ENCODE measurements around the gene COPG2.

The COPG2 gene, protein sequence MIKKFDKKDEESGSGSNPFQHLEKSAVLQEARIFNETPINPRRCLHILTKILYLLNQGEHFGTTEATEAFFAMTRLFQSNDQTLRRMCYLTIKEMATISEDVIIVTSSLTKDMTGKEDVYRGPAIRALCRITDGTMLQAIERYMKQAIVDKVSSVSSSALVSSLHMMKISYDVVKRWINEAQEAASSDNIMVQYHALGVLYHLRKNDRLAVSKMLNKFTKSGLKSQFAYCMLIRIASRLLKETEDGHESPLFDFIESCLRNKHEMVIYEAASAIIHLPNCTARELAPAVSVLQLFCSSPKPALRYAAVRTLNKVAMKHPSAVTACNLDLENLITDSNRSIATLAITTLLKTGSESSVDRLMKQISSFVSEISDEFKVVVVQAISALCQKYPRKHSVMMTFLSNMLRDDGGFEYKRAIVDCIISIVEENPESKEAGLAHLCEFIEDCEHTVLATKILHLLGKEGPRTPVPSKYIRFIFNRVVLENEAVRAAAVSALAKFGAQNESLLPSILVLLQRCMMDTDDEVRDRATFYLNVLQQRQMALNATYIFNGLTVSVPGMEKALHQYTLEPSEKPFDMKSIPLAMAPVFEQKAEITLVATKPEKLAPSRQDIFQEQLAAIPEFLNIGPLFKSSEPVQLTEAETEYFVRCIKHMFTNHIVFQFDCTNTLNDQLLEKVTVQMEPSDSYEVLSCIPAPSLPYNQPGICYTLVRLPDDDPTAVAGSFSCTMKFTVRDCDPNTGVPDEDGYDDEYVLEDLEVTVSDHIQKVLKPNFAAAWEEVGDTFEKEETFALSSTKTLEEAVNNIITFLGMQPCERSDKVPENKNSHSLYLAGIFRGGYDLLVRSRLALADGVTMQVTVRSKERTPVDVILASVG

DNA sequence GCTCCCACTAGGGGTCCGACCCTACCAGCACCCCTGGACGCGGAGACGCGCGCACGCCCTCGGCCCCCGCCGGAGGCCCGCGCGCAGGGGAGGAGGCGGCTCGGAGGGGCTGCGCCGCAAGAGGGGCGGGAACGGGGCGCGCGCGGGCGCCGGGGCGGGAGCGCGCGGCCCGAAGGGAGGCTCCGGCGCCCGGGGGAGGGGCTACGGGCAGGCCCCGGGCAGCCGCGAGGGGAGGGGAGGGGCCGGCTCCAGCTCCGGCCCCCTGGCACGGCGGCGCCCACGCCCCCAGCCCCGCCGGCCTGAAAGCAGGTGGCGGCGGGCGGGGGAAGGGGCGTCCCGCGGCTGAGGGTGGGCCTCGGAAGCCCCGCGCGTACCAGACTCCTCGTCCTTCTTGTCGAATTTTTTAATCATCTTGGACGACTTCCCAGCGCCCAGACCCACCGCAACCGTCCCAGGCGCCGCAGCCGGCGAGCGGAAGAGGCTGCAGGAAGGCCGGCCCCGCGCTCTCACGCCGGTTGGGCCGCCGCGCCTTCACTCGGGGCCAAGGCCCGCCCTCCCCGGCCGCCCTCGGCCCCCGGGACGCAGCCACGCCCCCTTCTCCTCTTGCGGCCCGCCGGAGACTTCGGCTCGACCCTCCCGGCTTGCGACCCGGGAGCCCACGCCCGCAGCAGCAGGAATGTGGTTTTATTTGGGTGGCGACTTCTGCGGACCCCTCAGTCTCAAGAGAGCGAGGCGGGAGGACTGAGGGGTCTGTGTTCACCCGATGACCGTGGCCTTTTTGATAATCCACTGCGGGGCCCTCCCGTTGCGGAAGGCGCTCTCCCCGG is at the start of gene COPG2:
TSS of gene COPG2 (minus strand) at position 491 of the 827 bp plus-strand sequence. CDS start at position 411, 80 bp downstream.
- Histone ChIP-seq H3K9me2 (replicated peaks; ENCODE audit: low read depth, low read length) (no peaks in the 10 kb centered on the region), H3K79me2 (ENCODE audit: insufficient read depth, low read length) (peaks cover 4% of the 10 kb centered on the region; the same call in 1 of the 2 replicates), H4K20me1 (ENCODE audit: insufficient read depth, low read length, poor library complexity, severe bottlenecking) (no peaks in the 10 kb centered on the region), H3F3A (ENCODE audit: low read depth) (no peaks in the 10 kb centered on the region), H3K4me1 (ENCODE audit: insufficient read depth, low read length, poor library complexity, severe bottlenecking) (peaks cover 23% of the 10 kb centered on the region), H3K4me3 (ENCODE audit: low read length, poor library complexity, severe bottlenecking) (peak within 1 kb of the TSS; percentile 78), H3K9me3 (ENCODE audit: insufficient read depth, low read depth, low read length) (no peaks in the 10 kb centered on the region), H3K36me3 (ENCODE audit: insufficient read depth, low read length) (no peaks in the 10 kb centered on the region), H3K27me3 (ENCODE audit: insufficient read depth, low read length, poor library complexity, severe bottlenecking) (no peaks in the 10 kb centered on the region), H2AFZ (ENCODE audit: low read length) (peak within 1 kb of the TSS; percentile 77), H3K9ac (ENCODE audit: low read depth, low read length, poor library complexity, severe bottlenecking) (peak within 1 kb of the TSS; percentile 76), H3K4me2 (ENCODE audit: low read depth, low read length, poor library complexity, severe bottlenecking) (peak within 1 kb of the TSS; percentile 84)
- TF ChIP-seq, protein P1, sequence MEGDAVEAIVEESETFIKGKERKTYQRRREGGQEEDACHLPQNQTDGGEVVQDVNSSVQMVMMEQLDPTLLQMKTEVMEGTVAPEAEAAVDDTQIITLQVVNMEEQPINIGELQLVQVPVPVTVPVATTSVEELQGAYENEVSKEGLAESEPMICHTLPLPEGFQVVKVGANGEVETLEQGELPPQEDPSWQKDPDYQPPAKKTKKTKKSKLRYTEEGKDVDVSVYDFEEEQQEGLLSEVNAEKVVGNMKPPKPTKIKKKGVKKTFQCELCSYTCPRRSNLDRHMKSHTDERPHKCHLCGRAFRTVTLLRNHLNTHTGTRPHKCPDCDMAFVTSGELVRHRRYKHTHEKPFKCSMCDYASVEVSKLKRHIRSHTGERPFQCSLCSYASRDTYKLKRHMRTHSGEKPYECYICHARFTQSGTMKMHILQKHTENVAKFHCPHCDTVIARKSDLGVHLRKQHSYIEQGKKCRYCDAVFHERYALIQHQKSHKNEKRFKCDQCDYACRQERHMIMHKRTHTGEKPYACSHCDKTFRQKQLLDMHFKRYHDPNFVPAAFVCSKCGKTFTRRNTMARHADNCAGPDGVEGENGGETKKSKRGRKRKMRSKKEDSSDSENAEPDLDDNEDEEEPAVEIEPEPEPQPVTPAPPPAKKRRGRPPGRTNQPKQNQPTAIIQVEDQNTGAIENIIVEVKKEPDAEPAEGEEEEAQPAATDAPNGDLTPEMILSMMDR (conservative IDR thresholded peaks at IDR 0.05; ENCODE audit: low read length): no peak
- no peak for TF ChIP-seq EZH2phosphoT487 (IDR thresholded peaks at IDR 0.05; ENCODE audit: borderline replicate concordance)

DNA sequence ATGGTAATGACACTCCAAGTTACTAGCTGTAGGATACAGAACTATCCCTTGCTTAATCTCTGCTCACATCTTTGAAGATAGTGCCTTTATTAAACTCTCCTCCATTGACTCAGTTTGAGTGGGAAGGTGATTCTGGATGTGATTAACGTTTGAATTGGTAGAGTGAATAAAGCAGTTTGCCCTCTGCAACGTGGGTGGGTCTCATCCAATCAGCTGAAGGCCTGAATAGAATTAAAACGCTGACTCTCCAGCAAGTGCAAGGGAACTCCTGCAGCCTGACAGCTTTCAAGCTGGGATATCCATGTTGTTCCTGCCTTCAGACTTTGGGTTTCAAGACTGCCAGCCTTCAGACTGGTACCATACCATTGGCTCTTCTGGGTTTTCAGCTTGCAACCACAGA is 43.9 kb upstream of the COPG2 start:
- Histone ChIP-seq H3K9me2 (replicated peaks; ENCODE audit: low read depth, low read length) (no peaks in the 10 kb centered on the region), H3K79me2 (ENCODE audit: insufficient read depth, low read length) (no peaks in the 10 kb centered on the region), H3K36me3 (ENCODE audit: insufficient read depth, low read length) (no peaks in the 10 kb centered on the region), H2AFZ (ENCODE audit: low read length) (no peak overlapping the region), H3K4me2 (ENCODE audit: low read depth, low read length, poor library complexity, severe bottlenecking) (no peak overlapping the region), H3K4me1 (ENCODE audit: insufficient read depth, low read length, poor library complexity, severe bottlenecking) (no peaks in the 10 kb centered on the region), H3K4me3 (ENCODE audit: low read length, poor library complexity, severe bottlenecking) (no peak overlapping the region), H3K27me3 (ENCODE audit: insufficient read depth, low read length, poor library complexity, severe bottlenecking) (no peaks in the 10 kb centered on the region), H4K20me1 (ENCODE audit: insufficient read depth, low read length, poor library complexity, severe bottlenecking) (no peaks in the 10 kb centered on the region), H3F3A (ENCODE audit: low read depth) (no peaks in the 10 kb centered on the region), H3K9ac (ENCODE audit: low read depth, low read length, poor library complexity, severe bottlenecking) (no peak overlapping the region), H3K9me3 (ENCODE audit: insufficient read depth, low read depth, low read length) (no peaks in the 10 kb centered on the region)
- TF ChIP-seq, protein P1 (conservative IDR thresholded peaks at IDR 0.05; ENCODE audit: low read length): no peak
- TF ChIP-seq EZH2phosphoT487 (IDR thresholded peaks at IDR 0.05; ENCODE audit: borderline replicate concordance): no peak

DNA sequence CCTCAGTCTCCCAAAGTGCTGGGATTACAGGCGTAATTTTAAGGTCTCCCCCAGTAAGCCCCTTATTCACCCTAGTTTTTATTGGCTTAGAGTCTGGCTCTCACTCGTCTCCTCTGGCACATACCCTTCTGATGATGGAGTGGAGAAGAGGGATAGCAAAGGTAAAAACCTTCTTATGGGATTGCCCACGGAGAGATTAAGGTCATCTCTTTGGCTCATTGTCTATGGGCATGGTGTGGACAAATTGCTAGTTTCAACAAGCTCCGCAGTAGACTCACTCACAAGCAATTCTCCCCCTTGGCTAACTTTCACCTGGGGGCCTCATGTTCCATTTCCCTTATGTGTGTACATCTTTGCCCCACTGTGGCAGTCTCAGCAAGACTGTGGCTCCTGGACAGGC is 40.2 kb upstream of the COPG2 start:
- no peaks in the 10 kb centered on the region for H3F3A ChIP-seq (ENCODE audit: low read depth)
- H2AFZ ChIP-seq (ENCODE audit: low read length): no peak overlapping the region
- H4K20me1 ChIP-seq (ENCODE audit: insufficient read depth, low read length, poor library complexity, severe bottlenecking): no peaks in the 10 kb centered on the region
- H3K4me1 ChIP-seq (ENCODE audit: insufficient read depth, low read length, poor library complexity, severe bottlenecking): no peaks in the 10 kb centered on the region
- no peak overlapping the region for H3K4me2 ChIP-seq (ENCODE audit: low read depth, low read length, poor library complexity, severe bottlenecking)
- no peaks in the 10 kb centered on the region for H3K9me3 ChIP-seq (ENCODE audit: insufficient read depth, low read depth, low read length)
- TF ChIP-seq, protein P1 (conservative IDR thresholded peaks at IDR 0.05; ENCODE audit: low read length): no peak
- no peak for TF ChIP-seq EZH2phosphoT487 (IDR thresholded peaks at IDR 0.05; ENCODE audit: borderline replicate concordance)
- H3K36me3 ChIP-seq (ENCODE audit: insufficient read depth, low read length): no peaks in the 10 kb centered on the region
- H3K9ac ChIP-seq (ENCODE audit: low read depth, low read length, poor library complexity, severe bottlenecking): no peak overlapping the region
- no peaks in the 10 kb centered on the region for H3K79me2 ChIP-seq (ENCODE audit: insufficient read depth, low read length)
- no peak overlapping the region for H3K4me3 ChIP-seq (ENCODE audit: low read length, poor library complexity, severe bottlenecking)
- H3K9me2 ChIP-seq (replicated peaks; ENCODE audit: low read depth, low read length): no peaks in the 10 kb centered on the region
- H3K27me3 ChIP-seq (ENCODE audit: insufficient read depth, low read length, poor library complexity, severe bottlenecking): no peaks in the 10 kb centered on the region

Measured in Loucy (cell line).